GM12878 (cell line): ENCODE measurements around the gene WNT5B. TPM values are rescaled to one million over a fixed set of nuclear protein-coding genes. Genes with fewer than 3 reads are reported as not detected.

Experiments used
- ATF3 ChIP-seq: IDR thresholded peaks from 2 replicates; pipeline ENCODE4 v1.6.1; 2011; ENCODE audit warnings: low read depth, mild to moderate bottlenecking, low read length, moderate library complexity, borderline replicate concordance; ENCODE audit errors: extremely low read depth
- BMI1 ChIP-seq: fragments of 450-650 bp; IDR thresholded peaks from 2 replicates; pipeline ENCODE4 v1.6.1; 2016; ENCODE audit warnings: mild to moderate bottlenecking, moderate library complexity, borderline replicate concordance
- FOXK2 ChIP-seq: fragments of 450-650 bp; IDR thresholded peaks from 2 replicates; pipeline ENCODE4 v1.6.1; 2017; ENCODE audit warnings: mild to moderate bottlenecking, moderate library complexity
- IRF4 ChIP-seq: IDR thresholded peaks from 2 replicates; pipeline ENCODE4 v1.6.1; 2011; ENCODE audit warnings: low read depth, low read length
- MTA2 ChIP-seq: fragments of 450-650 bp; IDR thresholded peaks from 2 replicates; pipeline ENCODE4 v1.6.1; 2016; ENCODE audit warnings: low read depth, mild to moderate bottlenecking, moderate library complexity
- NFYB ChIP-seq: IDR thresholded peaks from 2 replicates; pipeline ENCODE4 v1.6.1; 2011; ENCODE audit warnings: low read depth, mild to moderate bottlenecking, low read length, improper control_type of control experiment, moderate library complexity; ENCODE audit not compliant: insufficient read depth
- SIX5 ChIP-seq: IDR thresholded peaks from 2 replicates; pipeline ENCODE4 v1.6.1; 2011; ENCODE audit warnings: mild to moderate bottlenecking, low read depth, low read length, moderate library complexity; ENCODE audit not compliant: severe bottlenecking
- SKIL ChIP-seq: fragments of 450-650 bp; IDR thresholded peaks from 2 replicates; pipeline ENCODE4 v1.6.1; 2017; ENCODE audit warnings: mild to moderate bottlenecking, low read depth, inconsistent platforms; ENCODE audit not compliant: poor library complexity, severe bottlenecking
- ZNF207 ChIP-seq: fragments of 450-650 bp; IDR thresholded peaks from 2 replicates; pipeline ENCODE4 v1.6.1; 2014; ENCODE audit warnings: antibody characterized with exemption, mild to moderate bottlenecking, borderline replicate concordance
- ZSCAN29 ChIP-seq: fragments of 450-650 bp; IDR thresholded peaks from 2 replicates; pipeline ENCODE4 v1.6.1; 2017; ENCODE audit warnings: mild to moderate bottlenecking, moderate library complexity
- polyA plus RNA-seq, 11 experiments: library from polyadenylated mRNA; depleted of rRNA in 4 of 11; unstranded in 6 of 11; stranded (reverse) in 5 of 11; fragments of >200 nt; fragmentation: Nextera tagmentation in 4 of 11; fragmentation: Illumina TruSeq in 1 of 11; extraction: Ambion mirVana in 4 of 11; extraction: Trizol in 1 of 11; gene quantifications; 1 replicate in 1 of 11; 2 replicates in 10 of 11; pipeline versions ENCODE4 v1.2.1 to v1.2.3, GENCODE V29; 2011 to 2016; ENCODE audit warnings: inconsistent platforms in 2 of 11, missing spikeins in 2 of 11, low read depth in 1 of 11
- total RNA-seq, 4 experiments: library from RNA; depleted of rRNA in 3 of 4; stranded (reverse); fragments of >200 nt in 3 of 4; fragmentation: Illumina TruSeq in 1 of 4; extraction: Trizol in 1 of 4; gene quantifications; 2 replicates each; pipeline versions ENCODE4 v1.2.1 to v1.2.3, GENCODE V29; 2013 to 2021
- TF ChIP-seq, protein P1 (sequence below): fragments of 450-650 bp; IDR thresholded peaks from 2 replicates; pipeline ENCODE4 v1.6.1; 2017; ENCODE audit warnings: antibody characterized with exemption, mild to moderate bottlenecking, moderate library complexity
- TF ChIP-seq, protein P2 (sequence below): fragments of 450-650 bp; IDR thresholded peaks from 2 replicates; pipeline ENCODE4 v1.6.1; 2017; ENCODE audit warnings: mild to moderate bottlenecking

WNT5B gene
- total and polyA plus RNA-seq, 10 of the 15 experiments (the other 5 are each of a cell fraction or from before 2014, with no cell fraction given) = 0.45 to 18.3 (median 5.4) TPM

GRCh38 chr12:1616233-1617066 lies 12.6 kb upstream of the WNT5B start (continued):
- TF ChIP-seq NFYB (0 out of 2 replicates have a peak, but pooled peaks have one; percentile 15), FOXK2 (no peak), ZSCAN29 (no peak), MTA2 (0 out of 2 replicates have a peak, but pooled peaks have one; percentile 26), IRF4 (peak; percentile 50; the same call in 1 of the 2 replicates), ATF3 (no peak), SIX5 (no peak), SKIL (no peak), ZNF207 (no peak), BMI1 (no peak)
- TF ChIP-seq, protein P1, sequence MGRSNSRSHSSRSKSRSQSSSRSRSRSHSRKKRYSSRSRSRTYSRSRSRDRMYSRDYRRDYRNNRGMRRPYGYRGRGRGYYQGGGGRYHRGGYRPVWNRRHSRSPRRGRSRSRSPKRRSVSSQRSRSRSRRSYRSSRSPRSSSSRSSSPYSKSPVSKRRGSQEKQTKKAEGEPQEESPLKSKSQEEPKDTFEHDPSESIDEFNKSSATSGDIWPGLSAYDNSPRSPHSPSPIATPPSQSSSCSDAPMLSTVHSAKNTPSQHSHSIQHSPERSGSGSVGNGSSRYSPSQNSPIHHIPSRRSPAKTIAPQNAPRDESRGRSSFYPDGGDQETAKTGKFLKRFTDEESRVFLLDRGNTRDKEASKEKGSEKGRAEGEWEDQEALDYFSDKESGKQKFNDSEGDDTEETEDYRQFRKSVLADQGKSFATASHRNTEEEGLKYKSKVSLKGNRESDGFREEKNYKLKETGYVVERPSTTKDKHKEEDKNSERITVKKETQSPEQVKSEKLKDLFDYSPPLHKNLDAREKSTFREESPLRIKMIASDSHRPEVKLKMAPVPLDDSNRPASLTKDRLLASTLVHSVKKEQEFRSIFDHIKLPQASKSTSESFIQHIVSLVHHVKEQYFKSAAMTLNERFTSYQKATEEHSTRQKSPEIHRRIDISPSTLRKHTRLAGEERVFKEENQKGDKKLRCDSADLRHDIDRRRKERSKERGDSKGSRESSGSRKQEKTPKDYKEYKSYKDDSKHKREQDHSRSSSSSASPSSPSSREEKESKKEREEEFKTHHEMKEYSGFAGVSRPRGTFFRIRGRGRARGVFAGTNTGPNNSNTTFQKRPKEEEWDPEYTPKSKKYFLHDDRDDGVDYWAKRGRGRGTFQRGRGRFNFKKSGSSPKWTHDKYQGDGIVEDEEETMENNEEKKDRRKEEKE = no peak
- TF ChIP-seq, protein P2, sequence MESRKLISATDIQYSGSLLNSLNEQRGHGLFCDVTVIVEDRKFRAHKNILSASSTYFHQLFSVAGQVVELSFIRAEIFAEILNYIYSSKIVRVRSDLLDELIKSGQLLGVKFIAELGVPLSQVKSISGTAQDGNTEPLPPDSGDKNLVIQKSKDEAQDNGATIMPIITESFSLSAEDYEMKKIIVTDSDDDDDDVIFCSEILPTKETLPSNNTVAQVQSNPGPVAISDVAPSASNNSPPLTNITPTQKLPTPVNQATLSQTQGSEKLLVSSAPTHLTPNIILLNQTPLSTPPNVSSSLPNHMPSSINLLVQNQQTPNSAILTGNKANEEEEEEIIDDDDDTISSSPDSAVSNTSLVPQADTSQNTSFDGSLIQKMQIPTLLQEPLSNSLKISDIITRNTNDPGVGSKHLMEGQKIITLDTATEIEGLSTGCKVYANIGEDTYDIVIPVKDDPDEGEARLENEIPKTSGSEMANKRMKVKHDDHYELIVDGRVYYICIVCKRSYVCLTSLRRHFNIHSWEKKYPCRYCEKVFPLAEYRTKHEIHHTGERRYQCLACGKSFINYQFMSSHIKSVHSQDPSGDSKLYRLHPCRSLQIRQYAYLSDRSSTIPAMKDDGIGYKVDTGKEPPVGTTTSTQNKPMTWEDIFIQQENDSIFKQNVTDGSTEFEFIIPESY = no peak
